HepG2 (cell line): Measurements from ENCODE around the gene TIMM23. TPM values are rescaled to one million over a fixed set of nuclear protein-coding genes. Genes with fewer than 3 reads are reported as not detected.

Source experiments
- AHDC1 ChIP-seq: sonication (generic); formaldehyde crosslinking; IDR thresholded peaks from 2 replicates; pipeline ENCODE4 v1.5.1; 2020; ENCODE audit warnings: mild to moderate bottlenecking, missing genetic modification reagents, borderline replicate concordance
- GFI1 ChIP-seq: sonication (generic); formaldehyde crosslinking; IDR thresholded peaks from 2 replicates; pipeline ENCODE4 v1.5.0; 2020; ENCODE audit warnings: missing genetic modification reagents, mild to moderate bottlenecking, borderline replicate concordance
- HMG20B ChIP-seq: conservative IDR thresholded peaks from 2 replicates; pipeline ENCODE4 v1.6.1; 2016; ENCODE audit warnings: missing genetic modification reagents, missing compliant biosample characterization
- KAT7 ChIP-seq: IDR thresholded peaks from 2 replicates; pipeline ENCODE4 v1.6.1; 2018; ENCODE audit warnings: borderline replicate concordance, missing compliant biosample characterization
- RXRB ChIP-seq: IDR thresholded peaks from 2 replicates; pipeline ENCODE4 v1.6.1; 2016; ENCODE audit warnings: borderline replicate concordance, missing genetic modification reagents, missing compliant biosample characterization
- SALL1 ChIP-seq: sonication (generic); formaldehyde crosslinking; IDR thresholded peaks from 2 replicates; pipeline ENCODE4 v1.8.0; 2022; ENCODE audit warnings: mild to moderate bottlenecking, missing genetic modification reagents
- ZBTB8A ChIP-seq: sonication (generic); formaldehyde crosslinking; IDR thresholded peaks from 2 replicates; pipeline ENCODE4 v1.4.0; 2020; ENCODE audit warnings: mild to moderate bottlenecking, low read depth, missing genetic modification reagents, borderline replicate concordance
- ZNF605 ChIP-seq: sonication (generic); formaldehyde crosslinking; IDR thresholded peaks from 2 replicates; pipeline ENCODE4 v1.8.0; 2022; ENCODE audit warnings: mild to moderate bottlenecking, missing genetic modification reagents
- ZNF646 ChIP-seq: sonication (generic); formaldehyde crosslinking; IDR thresholded peaks from 2 replicates; pipeline ENCODE4 v1.9.0; 2021; ENCODE audit warnings: mild to moderate bottlenecking, missing genetic modification reagents
- ZNF75D ChIP-seq: sonication (generic); formaldehyde crosslinking; IDR thresholded peaks from 2 replicates; pipeline ENCODE4 v1.8.1; 2023; ENCODE audit warnings: missing genetic modification reagents, mild to moderate bottlenecking, borderline replicate concordance
- polyA plus RNA-seq, 8 experiments: library from polyadenylated mRNA; depleted of rRNA in 3 of 8; stranded (reverse) in 7 of 8; unstranded in 1 of 8; fragments of >200 nt; fragmentation: Illumina TruSeq in 4 of 8; extraction: Trizol in 4 of 8; gene quantifications; 2 replicates each; pipeline versions ENCODE4 v1.2.1 to v1.2.3, GENCODE V29; 2011 to 2016; ENCODE audit warnings: low read depth in 4 of 8, missing spikeins in 1 of 8, mixed read lengths in 1 of 8; ENCODE audit not compliant: insufficient read depth in 1 of 8
- total RNA-seq, 5 experiments: library from RNA; depleted of rRNA; stranded (reverse); fragments of >200 nt; fragmentation: Illumina TruSeq; extraction: Trizol; gene quantifications; 2 replicates each; pipeline ENCODE4 v1.2.3, GENCODE V29; 2016; ENCODE audit warnings: low read depth in 1 of 5

The TIMM23 gene
- total and polyA plus RNA-seq, 2 of the 13 experiments (the other 11 are each of a cell fraction or from before 2014, with no cell fraction given), result 80.2 to 98.6 TPM

- peak; percentile 44; the same call in 1 of the 2 replicates for TF ChIP-seq AHDC1 (CRISPR knock-in tag)
- TF ChIP-seq ZNF646 (CRISPR knock-in tag), result 0 out of 2 replicates have a peak, but pooled peaks have one; percentile 17
- 0 out of 2 replicates have a peak, but pooled peaks have one; percentile 49 for TF ChIP-seq GFI1 (CRISPR knock-in tag)
- no peak for TF ChIP-seq ZNF75D (CRISPR knock-in tag)
- TF ChIP-seq SALL1 (CRISPR knock-in tag), result peak; percentile 79
- peak; percentile 70 for TF ChIP-seq RXRB
- TF ChIP-seq ZBTB8A, result no peak
- 0 out of 2 replicates have a peak, but pooled peaks have one; percentile 36 for TF ChIP-seq HMG20B (CRISPR knock-in tag)
- 0 out of 2 replicates have a peak, but pooled peaks have one; percentile 75 for TF ChIP-seq ZNF605 (CRISPR knock-in tag)
- TF ChIP-seq KAT7 (CRISPR knock-in tag), result no peak
These were observed 61.3 kb downstream of the TIMM23 start (continued) for GRCh38 chr10:46033602-46034011.
